ENCODE results near the gene ITGA1. TPM values are rescaled to one million over a fixed set of nuclear protein-coding genes. Genes with fewer than 3 reads are reported as not detected.

Gene ITGA1
- total and polyA plus RNA-seq, 2 of the 13 experiments (the other 11 are each of a cell fraction or from before 2014, with no cell fraction given), result 23.1 to 28.6 TPM

- ChIA-PET POLR2A (no interaction called here), CTCF (ENCODE audit: low intra/inter-chr PET ratio, low total read pairs) (no interaction called here)
- no peak overlapping the region for H3K4me3 ChIP-seq (replicated peaks in 1 of 3; ENCODE audit: insufficient read depth in 1 of 3, low read depth in 2 of 3, low read length in 3 of 3)
- H4K20me1 ChIP-seq (ENCODE audit: insufficient read depth, low read length), result no peaks in the 10 kb centered on the region
- BruUV-seq (replicated peaks), result no TSS peak
- H3K36me3 ChIP-seq (replicated peaks in 1 of 2; ENCODE audit: control insufficient read depth in 1 of 2, insufficient read depth in 2 of 2, low read length in 2 of 2), result 0 out of 5 replicates have a peak, but pooled peaks cover 0 to 2% of the 10 kb centered on the region in 2 experiments
- in situ Hi-C loops (cut with HindIII; ENCODE audit: extremely low pct_ligation_motif_present, low pct_unique_long_range_greater_than_20kb) (no loop called here), intact Hi-C loops (cut with micrococcal nuclease; ENCODE audit: unreplicated experiment) (no loop called here)
- DNase-seq (ENCODE audit: low spot score) (no peak), ATAC-seq (no peak), FAIRE-seq (no peak)
- no peak overlapping the region for H3K4me2 ChIP-seq (ENCODE audit: low read depth, low read length)
- H3K4me1 ChIP-seq (ENCODE audit: insufficient read depth, low read length), result no peaks in the 10 kb centered on the region
- TF ChIP-seq ZNF230 (CRISPR knock-in tag; IDR thresholded peaks at IDR 0.05), result no peak
- TF ChIP-seq EED (CRISPR knock-in tag; IDR thresholded peaks at IDR 0.05), result no peak
- TF ChIP-seq ZNF782 (CRISPR knock-in tag; IDR thresholded peaks at IDR 0.05; ENCODE audit: borderline replicate concordance), result no peak
- TF ChIP-seq MXI1 (IDR thresholded peaks at IDR 0.05; ENCODE audit: borderline replicate concordance, low read depth, low read length), result no peak
- no peak for TF ChIP-seq TEAD3 (CRISPR knock-in tag; optimal IDR thresholded peaks at IDR 0.05; ENCODE audit: borderline replicate concordance)
- no peak for TF ChIP-seq PHF21A (CRISPR knock-in tag; IDR thresholded peaks at IDR 0.05)
- TF ChIP-seq ZNF496 (CRISPR knock-in tag; IDR thresholded peaks at IDR 0.05; ENCODE audit: insufficient replicate concordance), result no peak
- no peak for TF ChIP-seq ZFP1 (CRISPR knock-in tag; IDR thresholded peaks at IDR 0.05)
- TF ChIP-seq PCBP2 (optimal IDR thresholded peaks at IDR 0.05; ENCODE audit: low read depth, low read length, poor library complexity, severe bottlenecking), result no peak
- TF ChIP-seq RFX3 (CRISPR knock-in tag; IDR thresholded peaks at IDR 0.05), result no peak
- H3K9me3 ChIP-seq (ENCODE audit: low read length), result no peaks in the 10 kb centered on the region
- 93% methylated on average over 5 of the region's 5 CpGs for WGBS (ENCODE audit: low lambda C conversion rate)
- no peak overlapping the region for H3K9ac ChIP-seq (ENCODE audit: insufficient read depth, low read depth, low read length)
- H3K27ac ChIP-seq (ENCODE audit: extremely low read length, insufficient read depth, low read length), result no peak overlapping the region
- no peak overlapping the region for H2AFZ ChIP-seq (ENCODE audit: low read length)
- no peaks in the 10 kb centered on the region for H3K79me2 ChIP-seq (ENCODE audit: insufficient read depth, low read length)
- H3K27me3 ChIP-seq (ENCODE audit: control insufficient read depth in 1 of 2, insufficient read depth in 2 of 2, low read length in 2 of 2), result no peaks in the 10 kb centered on the region
Measured at GRCh38 chr5:52861368-52861767, 73.7 kb downstream of the ITGA1 start.

- CTCF ChIA-PET (ENCODE audit: low intra/inter-chr PET ratio, low total read pairs), result no interaction called here
- TF ChIP-seq ATAD3A (CRISPR knock-in tag; IDR thresholded peaks at IDR 0.05) (no peak), ZXDC (CRISPR knock-in tag; IDR thresholded peaks at IDR 0.05) (no peak), PBX2 (CRISPR knock-in tag; IDR thresholded peaks at IDR 0.05) (no peak), CAMTA2 (CRISPR knock-in tag; IDR thresholded peaks at IDR 0.05; ENCODE audit: borderline replicate concordance) (no peak), RFX3 (CRISPR knock-in tag; IDR thresholded peaks at IDR 0.05) (no peak), ATF1 (CRISPR knock-in tag; IDR thresholded peaks at IDR 0.05) (no peak), TBX3 (IDR thresholded peaks at IDR 0.05; ENCODE audit: borderline replicate concordance) (no peak), ZSCAN29 (CRISPR knock-in tag; conservative IDR thresholded peaks at IDR 0.05) (no peak)
Measured at GRCh38 chr5:52863715-52864290, 76.1 kb downstream of the ITGA1 start.

More at GRCh38 chr5:52863715-52864290, 76.1 kb downstream of the ITGA1 start:
- H3K27ac ChIP-seq (ENCODE audit: extremely low read length, insufficient read depth, low read length), result no peak overlapping the region
- no peak overlapping the region for H3K4me3 ChIP-seq (replicated peaks in 1 of 3; ENCODE audit: insufficient read depth in 1 of 3, low read depth in 2 of 3, low read length in 3 of 3)
- no TSS peak for BruUV-seq (replicated peaks)
- no peaks in the 10 kb centered on the region for H3K27me3 ChIP-seq (ENCODE audit: control insufficient read depth in 1 of 2, insufficient read depth in 2 of 2, low read length in 2 of 2)
- no peaks in the 10 kb centered on the region for H3K4me1 ChIP-seq (ENCODE audit: insufficient read depth, low read length)
- no peak overlapping the region for H3K4me2 ChIP-seq (ENCODE audit: low read depth, low read length)
- in situ Hi-C loops (cut with HindIII; ENCODE audit: extremely low pct_ligation_motif_present, low pct_unique_long_range_greater_than_20kb), result no loop called here
- POLR2A ChIA-PET, result no interaction called here
- no peak for FAIRE-seq
- H4K20me1 ChIP-seq (ENCODE audit: insufficient read depth, low read length), result no peaks in the 10 kb centered on the region
- no peak overlapping the region for H2AFZ ChIP-seq (ENCODE audit: low read length)
- DNase-seq (ENCODE audit: low spot score), result no peak
- no peak overlapping the region for H3K9ac ChIP-seq (ENCODE audit: insufficient read depth, low read depth, low read length)
- intact Hi-C loops (cut with micrococcal nuclease; ENCODE audit: unreplicated experiment), result no loop called here
- H3K79me2 ChIP-seq (ENCODE audit: insufficient read depth, low read length), result no peaks in the 10 kb centered on the region
- H3K9me3 ChIP-seq (ENCODE audit: low read length), result no peaks in the 10 kb centered on the region
- H3K36me3 ChIP-seq (replicated peaks in 1 of 2; ENCODE audit: control insufficient read depth in 1 of 2, insufficient read depth in 2 of 2, low read length in 2 of 2), result peaks cover 1 to 2% of the 10 kb centered on the region in 2 experiments; a peak in 1 of 5 replicates
- ATAC-seq, result no peak
- 100% methylated on average over 2 of the region's 2 CpGs for WGBS (ENCODE audit: low lambda C conversion rate)

All from HepG2 (cell line).